ENCODE data around the gene PROSER2. TPM values are rescaled to one million over a fixed set of nuclear protein-coding genes. Genes with fewer than 3 reads are reported as not detected.

PROSER2 gene
- total and polyA plus RNA-seq, 4 donors: 6.5 to 24.9 (median 9.9) TPM

GRCh38 chr10:11854301-11854700, 31.1 kb downstream of the PROSER2 start:
- H3K4me1 ChIP-seq (ENCODE audit: control insufficient read depth in 4 of 4, insufficient read depth in 4 of 4, low read length in 3 of 4): peaks cover 0 to 6% (median 2%) of the 10 kb centered on the region in 4 donors
- DNase-seq (ENCODE audit: low spot score): no peak
- no peak overlapping the region for H3K4me3 ChIP-seq (ENCODE audit: low read depth in 1 of 3, low read length in 3 of 3)
- 94% methylated on average over 6 of the region's 6 CpGs for WGBS
- H3K27ac ChIP-seq (ENCODE audit: low read depth in 1 of 2, low read length in 2 of 2): no peak overlapping the region
- no peak overlapping the region for H3K9ac ChIP-seq (ENCODE audit: low read depth in 1 of 2, low read length in 2 of 2)
- peaks cover 2 to 47% (median 25%) of the 10 kb centered on the region in 4 donors for H3K36me3 ChIP-seq (ENCODE audit: control insufficient read depth in 4 of 4, insufficient read depth in 3 of 4, low read depth in 1 of 4, low read length in 3 of 4)
- TF ChIP-seq ATF3 (IDR thresholded peaks at IDR 0.05) (no peak), FOXA2 (IDR thresholded peaks at IDR 0.05) (no peak), TAF1 (conservative IDR thresholded peaks at IDR 0.05) (no peak), JUND (IDR thresholded peaks at IDR 0.05) (no peak), EGR1 (IDR thresholded peaks at IDR 0.05; ENCODE audit: low read depth in 2 of 2) (no peak), RAD21 (IDR thresholded peaks at IDR 0.05) (no peak)
- TF ChIP-seq, protein P1, sequence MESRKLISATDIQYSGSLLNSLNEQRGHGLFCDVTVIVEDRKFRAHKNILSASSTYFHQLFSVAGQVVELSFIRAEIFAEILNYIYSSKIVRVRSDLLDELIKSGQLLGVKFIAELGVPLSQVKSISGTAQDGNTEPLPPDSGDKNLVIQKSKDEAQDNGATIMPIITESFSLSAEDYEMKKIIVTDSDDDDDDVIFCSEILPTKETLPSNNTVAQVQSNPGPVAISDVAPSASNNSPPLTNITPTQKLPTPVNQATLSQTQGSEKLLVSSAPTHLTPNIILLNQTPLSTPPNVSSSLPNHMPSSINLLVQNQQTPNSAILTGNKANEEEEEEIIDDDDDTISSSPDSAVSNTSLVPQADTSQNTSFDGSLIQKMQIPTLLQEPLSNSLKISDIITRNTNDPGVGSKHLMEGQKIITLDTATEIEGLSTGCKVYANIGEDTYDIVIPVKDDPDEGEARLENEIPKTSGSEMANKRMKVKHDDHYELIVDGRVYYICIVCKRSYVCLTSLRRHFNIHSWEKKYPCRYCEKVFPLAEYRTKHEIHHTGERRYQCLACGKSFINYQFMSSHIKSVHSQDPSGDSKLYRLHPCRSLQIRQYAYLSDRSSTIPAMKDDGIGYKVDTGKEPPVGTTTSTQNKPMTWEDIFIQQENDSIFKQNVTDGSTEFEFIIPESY (IDR thresholded peaks at IDR 0.05): no peak
- no peaks in the 10 kb centered on the region for H3K9me3 ChIP-seq (ENCODE audit: control insufficient read depth in 4 of 4, low read length in 3 of 4)
- H3K27me3 ChIP-seq (ENCODE audit: control insufficient read depth in 4 of 4, insufficient read depth in 4 of 4, low read length in 3 of 4): no peaks in the 10 kb centered on the region

DNA sequence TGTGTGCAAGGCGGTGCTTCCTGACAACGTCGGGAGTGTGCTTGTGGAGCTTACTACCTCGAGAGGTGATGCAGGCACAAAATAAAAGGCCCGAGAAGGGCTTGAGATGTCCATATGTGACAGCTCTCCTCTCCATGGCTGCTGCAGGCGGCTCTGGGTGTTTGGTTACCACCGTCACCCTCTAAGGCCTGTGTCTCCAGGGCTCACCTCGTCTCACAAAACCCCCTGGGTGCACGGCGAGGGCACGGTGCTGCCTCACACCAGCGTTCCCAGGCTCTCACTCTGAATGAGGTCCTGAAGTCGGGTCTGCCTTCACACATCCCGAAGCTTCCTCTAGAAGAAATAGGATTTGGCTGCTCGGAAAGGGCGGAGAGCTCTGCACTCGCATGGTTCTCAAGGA, 32.9 kb downstream of the PROSER2 start:
- WGBS: 96% methylated on average over 17 of the region's 17 CpGs
- no peak overlapping the region for H3K27ac ChIP-seq (ENCODE audit: low read depth in 1 of 2, low read length in 2 of 2)
- peaks cover 0 to 6% (median 2%) of the 10 kb centered on the region in 4 donors for H3K4me1 ChIP-seq (ENCODE audit: control insufficient read depth in 4 of 4, insufficient read depth in 4 of 4, low read length in 3 of 4)
- no peaks in the 10 kb centered on the region for H3K9me3 ChIP-seq (ENCODE audit: control insufficient read depth in 4 of 4, low read length in 3 of 4)
- H3K4me3 ChIP-seq (ENCODE audit: low read depth in 1 of 3, low read length in 3 of 3): no peak overlapping the region
- H3K27me3 ChIP-seq (ENCODE audit: control insufficient read depth in 4 of 4, insufficient read depth in 4 of 4, low read length in 3 of 4): no peaks in the 10 kb centered on the region
- H3K36me3 ChIP-seq (ENCODE audit: control insufficient read depth in 4 of 4, insufficient read depth in 3 of 4, low read depth in 1 of 4, low read length in 3 of 4): peaks cover 2 to 43% (median 20%) of the 10 kb centered on the region in 4 donors
- no peak for DNase-seq (ENCODE audit: low spot score)
- TF ChIP-seq MAX (IDR thresholded peaks at IDR 0.05) (no peak), ATF3 (IDR thresholded peaks at IDR 0.05) (no peak), TAF1 (conservative IDR thresholded peaks at IDR 0.05) (no peak), SP1 (IDR thresholded peaks at IDR 0.05) (no peak), HNF4G (IDR thresholded peaks at IDR 0.05) (no peak), HNF4A (conservative IDR thresholded peaks at IDR 0.05) (no peak), EGR1 (IDR thresholded peaks at IDR 0.05; ENCODE audit: low read depth in 2 of 2) (no peak), FOXA2 (IDR thresholded peaks at IDR 0.05) (no peak), NR2F2 (IDR thresholded peaks at IDR 0.05) (no peak), FOXA1 (IDR thresholded peaks at IDR 0.05) (no peak), JUND (IDR thresholded peaks at IDR 0.05) (no peak), RXRA (IDR thresholded peaks at IDR 0.05) (no peak), YY1 (IDR thresholded peaks at IDR 0.05) (no peak), RAD21 (IDR thresholded peaks at IDR 0.05) (no peak)
- TF ChIP-seq, protein P1 (IDR thresholded peaks at IDR 0.05): no peak
- H3K9ac ChIP-seq (ENCODE audit: low read depth in 1 of 2, low read length in 2 of 2): no peak overlapping the region

All from liver (tissue), 9 donors.